ENCODE results near the gene DDN. TPM values are rescaled to one million over a fixed set of nuclear protein-coding genes. Genes with fewer than 3 reads are reported as not detected.

Gene DDN
- polyA plus RNA-seq, 3 donors: 0.10 to 0.12 TPM; not detected in 1

DNA sequence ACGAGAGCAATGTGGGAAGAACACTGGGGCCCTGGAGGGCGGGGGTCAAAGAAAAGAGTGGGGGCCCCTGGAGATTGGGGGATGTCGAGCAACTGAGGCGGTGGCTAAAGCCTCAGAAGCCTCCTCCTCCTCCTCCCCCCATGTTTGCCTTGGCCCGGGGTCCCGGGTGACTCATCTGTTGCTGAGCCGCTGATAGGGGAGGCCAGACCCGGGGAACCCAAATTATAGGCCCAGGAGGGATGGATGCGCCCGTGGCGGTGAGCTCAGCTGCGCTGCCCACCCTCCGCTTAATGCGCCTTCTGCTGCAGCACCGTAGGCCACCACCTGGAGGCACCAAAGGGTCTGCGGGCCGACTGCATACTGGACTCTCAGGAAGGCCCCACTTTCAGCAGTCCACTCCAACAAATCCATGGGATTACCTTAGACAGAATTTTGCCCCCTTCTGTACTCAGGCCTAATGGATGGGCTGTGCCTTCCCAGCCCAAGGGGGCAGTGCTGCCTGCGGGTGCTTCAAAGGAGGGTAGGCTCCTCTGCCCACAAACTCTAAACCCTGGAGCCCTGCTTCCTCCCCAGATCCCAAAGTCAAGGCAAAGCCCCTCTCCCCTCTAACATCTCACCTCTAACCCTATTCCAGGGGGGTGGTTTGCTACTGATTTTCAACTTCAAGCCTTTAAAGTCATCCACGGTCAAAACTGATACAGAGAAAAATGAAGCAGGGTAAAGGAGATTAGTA is 25.1 kb downstream of the DDN start:
- no peak overlapping the region for H3K27ac ChIP-seq (ENCODE audit: low read depth, low read length)
- WGBS, 3 donors: 15 to 21% (median 17%) methylated on average over 19 of the region's 19 CpGs

DNA sequence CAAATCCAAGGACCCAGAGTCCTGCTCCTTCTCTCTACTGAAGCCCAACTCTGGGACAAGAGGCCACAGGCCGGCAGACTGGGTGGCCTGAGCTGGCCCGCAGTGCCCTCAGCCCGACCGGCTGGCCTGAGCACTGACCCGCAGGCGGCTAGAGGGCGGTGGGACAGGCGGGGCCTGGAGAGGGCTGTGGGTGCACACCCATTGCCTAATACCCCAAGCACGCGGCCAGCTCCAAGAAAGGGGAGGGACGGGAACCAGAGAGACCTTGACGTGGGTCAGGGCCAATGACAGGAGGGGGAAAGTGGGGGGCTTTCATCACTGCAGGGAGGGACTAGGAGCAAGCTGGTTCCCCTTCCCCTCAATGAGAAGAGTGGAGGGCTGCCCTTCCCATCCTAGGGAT is 25.6 kb downstream of the DDN start:
- 10 to 12% (median 12%) methylated on average over 12 of the region's 12 CpGs for WGBS, 3 donors
- H3K27ac ChIP-seq (ENCODE audit: low read depth, low read length): no peak overlapping the region

DNA sequence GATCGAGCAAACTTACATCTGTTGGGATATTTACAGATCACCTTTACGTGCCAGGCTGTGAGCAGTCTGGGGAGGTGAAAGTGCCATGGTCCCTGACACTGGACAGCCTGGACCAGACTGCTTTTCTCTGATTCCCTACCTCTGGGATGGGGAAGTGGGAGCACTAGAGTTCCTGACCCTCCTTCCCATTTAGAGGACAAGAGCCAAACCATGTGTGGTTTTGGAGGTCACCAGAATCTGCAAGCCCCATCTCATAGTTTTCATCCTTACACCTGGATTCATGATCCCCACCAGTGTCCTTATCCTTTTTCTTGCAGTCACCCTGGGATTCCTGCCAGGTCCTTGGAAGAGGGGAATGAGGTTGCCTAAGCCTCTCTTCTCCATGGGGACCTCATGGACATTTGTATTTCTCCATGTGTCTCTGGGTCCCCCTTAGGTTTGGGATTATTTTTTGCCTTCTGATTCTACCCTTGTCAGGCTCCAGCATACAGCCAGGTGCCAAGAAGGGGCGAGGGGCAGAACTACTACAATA is 26.2 kb downstream of the DDN start:
- 21 to 35% (median 33%) methylated on average over 3 of the region's 3 CpGs for WGBS, 3 donors
- H3K27ac ChIP-seq (ENCODE audit: low read depth, low read length): no peak overlapping the region

DNA sequence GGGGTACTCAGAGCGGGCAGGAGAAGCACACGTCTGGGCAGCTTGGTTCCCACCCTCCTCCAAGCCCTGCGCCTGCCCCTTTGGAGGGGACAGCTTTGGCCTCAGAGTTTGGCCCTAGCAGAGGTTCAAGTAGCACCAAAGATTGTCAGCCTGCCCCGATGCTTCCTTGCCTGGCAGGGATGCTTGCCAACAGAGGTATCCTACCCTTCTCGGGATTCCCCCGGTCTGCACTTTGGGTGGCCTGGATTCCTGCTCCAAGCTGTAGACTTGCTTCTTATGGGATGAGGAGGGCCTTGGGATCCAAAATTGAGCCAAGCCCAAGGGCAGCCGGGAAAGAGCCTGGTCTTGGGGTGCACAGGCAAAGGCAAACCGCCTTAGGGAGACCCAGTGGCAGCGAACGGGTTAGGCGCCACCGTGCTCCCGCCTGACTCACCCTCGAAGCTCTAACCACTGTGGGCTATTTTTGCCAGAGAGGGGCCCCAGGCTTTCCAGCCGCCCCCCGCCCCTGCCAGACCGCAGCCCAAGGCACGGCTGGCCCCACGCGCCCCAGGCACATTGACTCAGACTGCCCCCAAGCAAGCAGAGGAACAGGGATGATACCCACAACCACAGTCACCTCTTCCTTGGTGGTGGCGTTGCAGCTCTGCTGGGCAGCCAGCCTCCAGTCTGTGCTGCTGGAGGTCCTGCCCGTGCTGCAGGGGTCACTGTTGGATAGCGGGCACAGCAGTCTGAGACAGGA is 26.8 kb downstream of the DDN start:
- 15 to 29% (median 26%) methylated on average over 23 of the region's 23 CpGs for WGBS, 3 donors
- no peak overlapping the region for H3K27ac ChIP-seq (ENCODE audit: low read depth, low read length)

DNA sequence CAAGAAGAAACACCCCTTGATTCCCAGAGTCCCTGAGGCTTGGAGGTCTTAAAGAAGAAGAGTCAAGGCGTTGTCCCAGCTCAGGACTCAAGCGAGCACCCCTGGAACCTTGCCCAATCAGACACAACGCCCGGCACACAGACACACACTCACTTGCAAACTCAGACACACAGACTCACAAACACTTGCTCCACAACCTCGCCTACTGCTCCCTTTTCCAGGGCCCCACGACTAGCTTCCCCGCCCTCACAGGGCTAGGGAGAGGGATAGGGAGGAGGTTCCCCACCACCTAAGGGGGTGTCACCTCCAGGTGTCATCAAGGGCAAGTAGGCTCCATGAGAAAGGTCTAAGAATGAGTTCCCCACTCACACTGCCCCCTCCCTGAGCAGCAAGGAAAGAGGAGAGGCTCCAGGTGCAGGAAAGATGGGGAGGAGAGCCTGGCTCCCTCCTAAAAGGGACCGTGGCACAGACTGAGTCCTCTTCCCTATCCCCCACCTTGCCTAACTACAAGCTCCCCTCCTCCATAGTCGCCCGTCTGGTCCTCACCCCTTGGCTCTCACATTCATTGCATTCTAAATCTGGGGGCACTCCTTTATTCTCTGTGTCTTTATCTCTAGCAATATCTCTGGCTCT is 28.4 kb downstream of the DDN start:
- H3K27ac ChIP-seq (ENCODE audit: low read depth, low read length): no peak overlapping the region
- 28 to 50% (median 33%) methylated on average over 10 of the region's 10 CpGs for WGBS, 3 donors

DNA sequence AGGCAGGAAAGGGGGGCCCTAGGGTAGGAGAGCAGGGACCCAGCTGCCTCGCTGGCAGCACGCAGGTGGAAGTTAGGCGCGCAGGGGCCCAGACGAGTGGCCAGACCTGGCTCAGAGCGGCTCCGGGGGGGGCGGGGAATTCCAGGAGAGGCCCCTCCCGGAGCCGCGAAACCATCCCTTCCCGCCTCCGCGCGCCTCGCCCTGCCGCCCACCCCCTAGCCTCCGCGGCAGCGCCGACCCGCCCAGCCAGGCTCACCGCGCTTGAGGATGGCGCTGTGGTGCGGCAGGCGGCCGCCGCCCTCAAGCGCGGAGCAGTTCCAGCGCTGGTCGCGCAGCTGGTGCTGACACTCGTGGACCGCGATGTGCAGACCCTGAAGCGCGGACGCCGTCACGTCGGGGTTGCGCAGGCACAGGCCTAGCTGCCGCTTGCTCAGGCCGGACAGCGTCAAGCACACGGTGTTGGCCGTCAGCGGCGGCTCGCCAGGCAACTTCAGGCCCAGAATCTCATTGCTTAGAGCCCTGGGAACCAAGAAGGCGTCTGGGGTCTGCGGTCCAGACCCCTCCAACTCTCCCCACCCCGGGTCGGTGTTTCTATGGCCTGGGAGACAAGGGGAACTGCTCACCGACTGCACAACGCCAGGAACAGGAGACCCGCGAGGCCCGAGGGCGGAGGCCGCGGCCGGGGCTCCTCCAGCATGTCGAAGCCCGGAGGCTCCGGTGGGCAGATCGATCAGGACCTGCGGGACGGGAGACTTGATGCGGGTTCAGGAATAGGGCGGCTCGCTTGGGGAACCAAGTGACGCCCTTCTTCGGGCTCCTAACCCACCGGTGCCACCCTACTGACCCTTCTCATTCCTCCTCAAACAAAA is 29.1 kb downstream of the DDN start:
- 9 to 29% (median 11%) methylated on average over 73 to 77 of the region's 77 CpGs for WGBS, 3 donors
- no peak overlapping the region for H3K27ac ChIP-seq (ENCODE audit: low read depth, low read length)

DNA sequence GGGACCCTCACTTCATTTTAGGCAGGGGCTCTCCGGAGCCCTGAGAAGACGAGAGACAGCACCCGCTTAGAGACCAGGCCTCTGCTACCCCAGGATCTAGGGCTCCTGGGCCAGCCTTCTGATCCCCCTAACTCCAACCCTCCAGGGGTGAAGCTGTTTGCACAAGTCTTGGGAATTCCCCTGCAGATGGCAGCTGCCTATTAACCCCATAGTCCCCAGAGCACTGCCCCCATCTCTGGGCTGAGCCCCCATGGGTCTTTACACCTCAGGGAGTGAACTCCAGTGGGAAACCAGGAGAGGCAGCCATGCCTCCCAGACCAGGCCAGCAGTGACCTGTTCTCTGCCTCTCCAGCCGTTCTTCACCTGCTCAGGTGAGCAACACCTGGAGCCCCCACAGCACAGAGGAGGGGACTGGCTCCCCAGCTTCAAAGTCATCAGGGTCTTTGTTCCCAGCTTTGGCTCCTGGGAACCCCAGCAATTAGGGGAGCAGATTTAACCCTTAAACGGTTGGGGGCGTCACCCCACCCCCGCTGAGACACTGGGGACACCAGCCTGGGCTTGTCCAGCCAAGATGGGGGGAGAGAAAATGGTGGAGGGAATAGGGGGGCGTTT is 29.9 kb downstream of the DDN start:
- no peak overlapping the region for H3K27ac ChIP-seq (ENCODE audit: low read depth, low read length)
- WGBS, 3 donors: 50 to 61% (median 61%) methylated on average over 8 of the region's 8 CpGs

DNA sequence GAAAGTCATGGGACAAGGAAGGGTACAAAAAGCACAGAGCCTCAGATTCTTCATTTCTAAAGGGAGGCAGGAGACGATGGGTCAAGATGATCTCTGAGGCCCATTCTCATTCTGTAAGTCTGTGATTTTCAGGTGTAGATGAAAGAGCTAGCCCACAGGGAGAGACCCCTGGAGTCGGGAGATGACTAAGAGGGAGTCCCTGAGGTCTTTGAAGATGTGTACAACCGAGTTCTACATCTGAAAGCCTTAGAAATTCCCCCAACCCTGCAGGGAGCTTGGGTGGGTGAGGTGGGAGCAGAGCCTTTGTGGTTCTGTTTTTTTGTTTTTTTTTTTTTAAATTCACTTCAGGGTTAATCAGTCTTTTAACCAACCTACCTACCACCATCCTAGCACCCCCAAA is 30.7 kb downstream of the DDN start:
- no peak overlapping the region for H3K27ac ChIP-seq (ENCODE audit: low read depth, low read length)
- WGBS, 3 donors: 81 to 84% (median 83%) methylated on average over 3 of the region's 3 CpGs

DNA sequence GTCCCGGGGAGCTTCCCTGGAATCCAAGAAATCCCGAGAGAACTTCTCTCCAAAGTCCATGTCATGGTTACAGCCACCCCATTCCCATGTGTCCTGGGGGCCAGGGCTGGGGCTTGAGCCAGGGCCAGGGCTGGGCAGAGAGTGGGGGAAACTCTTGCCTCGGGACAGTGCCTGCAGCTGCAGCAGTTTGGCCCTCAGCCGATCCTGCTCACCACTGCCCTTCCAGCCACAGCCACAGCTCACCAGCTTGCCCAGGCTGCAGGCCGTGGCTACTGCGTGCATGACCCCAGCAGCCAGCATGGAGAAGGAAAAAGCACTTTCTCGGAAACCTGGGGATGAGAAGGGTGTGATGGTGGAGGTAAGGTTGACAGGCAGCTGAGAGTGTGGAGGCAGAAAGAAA is 31.2 kb downstream of the DDN start:
- WGBS, 3 donors: 78 to 82% (median 78%) methylated on average over 7 of the region's 7 CpGs
- H3K27ac ChIP-seq (ENCODE audit: low read depth, low read length): no peak overlapping the region

DNA sequence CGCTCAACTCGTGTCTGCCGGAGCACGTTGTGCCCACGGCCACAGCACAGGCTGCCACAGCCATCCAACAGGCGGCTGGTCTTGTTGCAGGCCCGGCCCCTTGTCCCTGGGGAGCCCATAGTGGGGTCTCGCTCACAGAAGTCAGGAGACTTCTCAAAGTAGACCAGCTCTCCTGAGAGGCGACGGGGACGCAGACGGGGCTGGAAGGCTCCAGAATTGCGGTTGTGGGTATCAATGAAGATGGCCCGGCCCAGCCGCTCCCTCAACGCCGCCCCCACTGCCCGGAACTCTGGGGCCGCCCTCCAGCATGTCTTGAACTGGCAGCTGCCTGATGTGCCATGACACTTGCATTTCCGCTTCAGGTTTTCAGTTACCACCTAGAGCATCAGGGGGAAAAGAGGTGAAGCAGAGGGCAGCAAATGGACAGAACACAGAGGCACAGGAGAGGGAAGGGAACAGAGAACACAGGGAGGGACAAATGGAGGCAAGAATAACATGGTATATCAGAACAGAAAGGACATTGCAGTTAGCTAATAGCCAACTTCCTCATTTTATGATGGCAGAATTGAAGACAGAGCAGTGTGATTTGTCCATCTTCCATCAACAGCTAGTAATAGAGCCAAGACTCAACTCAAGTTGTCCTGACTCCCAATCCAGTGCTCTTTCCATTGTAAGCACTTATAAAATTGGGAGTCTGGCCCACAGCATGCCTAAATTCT is 32.8 kb downstream of the DDN start:
- 69 to 74% (median 71%) methylated on average over 20 of the region's 20 CpGs for WGBS, 3 donors
- H3K27ac ChIP-seq (ENCODE audit: low read depth, low read length): no peak overlapping the region

DNA sequence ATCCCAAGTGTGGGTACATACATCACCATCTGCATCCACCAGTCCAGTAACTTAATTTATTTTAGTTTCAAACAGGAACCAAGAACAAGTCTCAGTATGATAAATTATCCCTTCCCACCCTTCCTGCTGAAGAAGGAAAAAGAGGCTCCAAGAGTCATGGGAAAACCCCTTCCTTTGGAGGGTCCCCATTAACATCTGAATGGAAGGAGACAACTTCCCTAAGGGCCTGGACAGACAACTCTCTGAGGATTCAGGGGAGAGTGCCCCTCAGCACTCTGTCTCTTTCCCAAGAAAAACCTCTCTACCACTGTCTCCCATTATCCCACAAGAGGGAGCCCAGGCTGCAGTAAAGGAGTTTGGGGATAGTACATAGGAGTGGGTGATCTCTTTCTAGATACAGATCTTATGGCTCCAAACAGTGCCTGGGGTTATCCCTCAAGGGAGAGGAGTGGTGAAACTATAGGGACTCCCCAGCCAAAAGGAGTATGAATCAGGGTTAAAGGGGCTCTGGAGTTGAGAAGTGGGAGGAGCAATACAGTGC is 33.8 kb downstream of the DDN start:
- H3K27ac ChIP-seq (ENCODE audit: low read depth, low read length): no peak overlapping the region

DNA sequence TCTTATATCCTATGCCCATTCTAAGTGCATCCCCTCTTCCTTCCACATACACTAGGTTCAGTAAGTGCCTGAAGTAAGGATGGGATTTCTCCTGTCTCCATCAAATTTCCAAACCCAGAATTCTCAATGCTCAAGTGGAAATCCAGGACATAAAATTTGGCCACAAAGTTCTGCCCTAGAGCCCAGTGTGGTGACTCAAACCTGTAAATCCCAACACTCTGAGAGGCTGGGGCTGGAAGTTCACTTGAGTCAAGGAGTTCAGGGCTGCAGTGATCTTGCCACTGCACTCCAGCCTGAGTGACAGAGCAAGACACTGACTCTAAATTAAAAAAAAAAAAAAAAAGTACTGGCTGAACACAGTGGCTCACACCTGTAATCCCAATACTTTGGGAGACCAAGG is 37.4 kb downstream of the DDN start:
- no peak overlapping the region for H3K27ac ChIP-seq (ENCODE audit: low read depth, low read length)

DNA sequence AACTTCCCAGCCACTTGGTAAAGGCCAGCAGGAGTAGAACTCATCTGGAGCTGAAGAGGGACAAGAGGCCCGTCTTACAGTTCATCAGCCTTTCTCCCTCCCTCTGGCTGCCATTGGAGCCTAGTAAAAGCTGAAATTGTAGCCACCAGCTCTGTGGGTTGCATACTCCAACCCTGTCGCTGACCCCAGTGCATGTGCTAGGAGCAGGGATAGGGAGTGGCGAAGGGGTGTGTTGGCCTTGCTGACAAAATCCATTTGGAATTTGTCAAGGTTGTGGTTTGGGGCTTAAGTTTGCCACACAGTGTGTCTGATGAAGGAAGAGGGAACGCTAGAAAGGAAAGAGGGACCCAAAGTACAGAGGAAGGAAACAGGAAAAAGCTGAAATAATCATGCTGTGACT is 37.8 kb downstream of the DDN start:
- 48 to 52% (median 50%) methylated on average over 4 of the region's 4 CpGs for WGBS, 3 donors
- no peak overlapping the region for H3K27ac ChIP-seq (ENCODE audit: low read depth, low read length)

DNA sequence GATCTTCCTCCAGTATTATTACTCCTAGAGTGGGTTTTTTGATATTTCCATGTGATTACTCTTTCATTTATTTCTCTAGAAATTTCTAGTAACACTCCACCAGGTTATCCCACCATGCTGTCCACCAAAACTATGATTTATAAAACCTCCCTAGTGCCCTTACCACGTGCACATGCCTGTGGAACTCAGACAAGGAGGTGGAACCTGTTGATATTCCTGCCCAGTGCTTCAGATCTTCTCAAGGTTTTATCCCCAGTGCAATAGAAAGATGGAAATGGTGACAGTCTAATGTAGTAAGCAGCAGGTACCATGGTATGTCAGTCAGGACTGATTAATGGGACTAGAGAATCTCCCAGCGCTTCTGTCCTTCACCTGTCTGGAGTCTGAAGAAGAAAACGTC is 38.3 kb downstream of the DDN start:
- WGBS, 3 donors: 61 to 76% (median 74%) methylated on average over 3 of the region's 3 CpGs
- no peak overlapping the region for H3K27ac ChIP-seq (ENCODE audit: low read depth, low read length)

DNA sequence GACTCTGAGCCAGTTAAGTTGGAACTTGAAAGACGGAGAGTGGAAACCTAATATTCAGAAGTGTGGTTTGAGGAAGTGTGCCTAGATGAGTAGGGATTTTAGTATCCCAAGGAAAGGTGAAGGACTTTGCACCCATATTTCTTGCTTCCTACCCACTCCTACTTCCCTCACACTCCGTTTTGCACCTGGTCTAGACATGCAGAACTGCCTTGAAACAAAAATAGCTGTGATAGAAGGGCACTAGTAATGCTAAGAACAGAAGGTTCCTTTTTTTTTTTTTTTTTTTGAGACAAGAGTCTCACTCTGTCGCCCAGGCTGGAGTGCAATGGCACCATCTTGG is 41.2 kb downstream of the DDN start:
- no peak overlapping the region for H3K27ac ChIP-seq (ENCODE audit: low read depth, low read length)
- WGBS, 3 donors: 16 to 38% (median 23%) methylated on average over 3 of the region's 3 CpGs

DNA sequence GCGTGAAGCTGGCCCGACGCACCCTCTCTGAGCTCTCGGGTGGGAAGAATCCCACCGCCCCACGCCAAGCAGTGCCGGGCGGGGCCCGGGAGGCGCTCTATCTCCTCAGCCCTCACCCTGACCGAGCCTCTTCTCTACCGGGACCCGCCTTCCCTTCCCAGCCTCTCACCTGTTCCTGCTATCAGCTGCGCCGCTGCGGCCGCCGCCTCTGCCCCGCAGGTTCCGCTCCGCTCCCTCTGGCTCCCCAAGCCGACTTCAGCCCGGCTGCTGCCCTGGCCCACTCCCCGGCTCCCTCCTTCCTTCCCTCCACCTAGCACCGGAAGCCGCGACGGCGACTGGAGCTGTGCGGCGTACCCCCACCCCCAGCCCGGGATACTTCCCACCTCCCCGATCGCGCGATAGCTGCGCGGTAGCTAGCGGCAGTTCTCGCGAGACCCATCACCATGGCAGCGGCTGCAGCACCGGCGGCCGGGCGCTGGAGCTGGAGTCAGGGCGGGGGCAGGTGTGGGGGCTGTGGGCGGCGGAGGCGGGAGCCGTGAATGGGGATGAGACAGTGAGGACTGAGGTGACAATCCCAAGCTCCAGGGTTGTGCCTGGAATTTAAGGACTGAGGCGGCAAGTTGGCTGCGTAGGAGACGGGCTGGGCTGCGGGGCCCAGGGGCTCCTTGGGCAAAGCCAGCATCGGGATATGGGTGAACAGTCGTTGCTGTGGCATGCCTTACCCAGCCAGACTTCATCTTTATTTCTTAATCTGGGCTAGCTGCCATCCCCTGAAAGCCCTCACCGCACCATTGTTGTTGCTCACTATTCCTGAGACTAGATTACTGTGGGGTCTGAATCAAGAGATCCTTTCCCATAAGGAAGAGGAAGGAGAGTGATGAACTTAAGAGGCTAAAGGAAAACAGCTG is 41.8 kb downstream of the DDN start, which contains the start of gene ARF3:
Gene ARF3, minus strand, starts transcription at position 347 of the 908 bp plus-strand sequence. CDS start 16,392 bp downstream, outside the sequence.
- 1 to 2% (median 1%) methylated on average over 48 to 58 of the region's 58 CpGs for WGBS, 3 donors
- H3K27ac ChIP-seq (ENCODE audit: low read depth, low read length): peak within 1 kb of the TSS; percentile 55

All from adipose tissue (tissue), 3 donors.